GM18868 (cell line): ENCODE data around the gene RHBG.

Source experiments
- ATAC-seq: cut with Tn5 transposase; IDR thresholded peaks from one replicate; pipeline ENCODE4 v1.9.1; 2021; ENCODE audit warnings: mild to moderate bottlenecking, moderate library complexity; ENCODE audit not compliant: unreplicated experiment

RHBG gene

GRCh38 chr1:156422602-156423091 lies 53.6 kb downstream of the RHBG start:
- no peak for ATAC-seq

GRCh38 chr1:156423422-156424352 lies 54.7 kb downstream of the RHBG start:
- ATAC-seq = no peak

- ATAC-seq = no peak
These were observed 55.9 kb downstream of the RHBG start for GRCh38 chr1:156424806-156425432.

DNA sequence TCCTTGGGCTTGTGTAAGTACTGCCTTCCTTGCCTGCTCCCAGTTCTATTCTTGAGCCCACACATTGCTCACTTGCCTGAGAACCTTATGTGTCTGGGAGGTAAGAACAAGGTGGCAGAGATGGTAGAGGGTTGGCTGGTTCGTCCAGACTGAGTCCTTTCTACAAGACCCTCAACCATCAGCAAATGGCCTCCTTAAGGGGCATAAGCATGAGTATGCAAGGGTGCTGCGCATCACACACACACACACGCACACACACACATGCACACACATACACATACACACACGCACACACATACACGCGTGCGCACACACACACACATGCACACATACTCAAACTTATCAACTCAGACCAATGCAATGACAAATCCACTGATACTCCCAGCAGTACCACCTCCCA lies 56.9 kb downstream of the RHBG start:
- no peak for ATAC-seq

DNA sequence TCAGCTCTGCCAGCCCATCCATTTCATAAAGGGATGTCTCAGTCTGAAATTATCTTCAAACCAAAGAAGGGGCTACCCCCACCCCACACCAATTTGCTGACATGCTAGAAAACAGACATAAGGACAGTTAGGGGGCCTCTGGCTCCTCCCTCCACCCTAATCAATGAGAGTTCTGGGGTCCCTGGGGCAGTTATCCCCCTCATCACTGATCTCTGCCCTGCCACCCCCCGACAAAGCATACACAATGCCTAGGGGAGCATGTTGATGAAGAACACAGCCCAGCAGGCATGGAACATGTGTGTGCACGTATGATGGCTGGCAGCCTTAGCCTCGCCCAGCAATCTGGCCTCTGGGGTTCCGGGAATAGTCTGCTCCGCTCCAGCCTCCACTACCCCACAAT lies 58.9 kb downstream of the RHBG start:
- no peak for ATAC-seq

GRCh38 chr1:156428746-156429288 lies 59.8 kb downstream of the RHBG start:
- no peak for ATAC-seq

DNA sequence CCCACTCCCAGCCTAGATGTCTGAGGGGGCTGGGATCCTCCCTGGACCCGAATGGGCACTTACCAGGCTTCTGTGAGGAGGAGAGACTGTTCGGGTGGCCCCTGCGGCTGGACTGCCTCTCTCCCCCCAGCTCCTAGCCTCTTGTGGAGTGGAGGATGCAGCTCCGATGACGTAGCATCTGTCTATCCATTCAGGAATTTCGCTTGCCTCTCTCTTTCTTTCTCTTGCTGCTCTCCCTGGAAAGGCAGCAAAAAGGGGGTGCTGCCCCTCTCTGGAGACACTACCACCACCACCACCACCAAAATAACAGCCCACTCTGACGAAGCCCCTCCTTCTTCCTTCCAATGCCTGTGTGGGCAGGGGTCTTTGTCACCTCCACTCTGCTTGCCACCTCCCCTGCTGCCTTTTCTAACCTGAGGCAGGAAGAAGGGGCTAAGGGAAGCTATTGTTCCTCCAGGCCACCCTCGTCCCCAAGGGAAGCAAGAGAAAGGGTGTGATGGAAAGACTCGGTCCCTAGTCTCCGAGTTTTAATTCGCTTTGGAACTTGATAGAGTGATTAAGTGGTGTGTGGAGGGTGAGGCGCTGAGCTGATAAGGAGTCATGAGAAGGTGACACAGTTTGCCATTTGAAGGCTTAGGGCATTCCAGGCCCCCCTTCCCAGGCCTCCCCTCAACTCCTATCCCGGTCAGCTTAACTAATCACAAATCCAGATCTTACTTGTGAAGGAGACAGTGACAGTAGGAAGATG lies 60.5 kb downstream of the RHBG start:
- ATAC-seq = no peak

GRCh38 chr1:156430303-156430702 lies 61.3 kb downstream of the RHBG start:
- no peak for ATAC-seq

GRCh38 chr1:156430866-156431265 lies 61.9 kb downstream of the RHBG start:
- ATAC-seq = no peak

- no peak for ATAC-seq
These were observed 62.4 kb downstream of the RHBG start for GRCh38 chr1:156431366-156431765.

GRCh38 chr1:156431769-156432668 lies 63.0 kb downstream of the RHBG start:
- ATAC-seq = no peak

DNA sequence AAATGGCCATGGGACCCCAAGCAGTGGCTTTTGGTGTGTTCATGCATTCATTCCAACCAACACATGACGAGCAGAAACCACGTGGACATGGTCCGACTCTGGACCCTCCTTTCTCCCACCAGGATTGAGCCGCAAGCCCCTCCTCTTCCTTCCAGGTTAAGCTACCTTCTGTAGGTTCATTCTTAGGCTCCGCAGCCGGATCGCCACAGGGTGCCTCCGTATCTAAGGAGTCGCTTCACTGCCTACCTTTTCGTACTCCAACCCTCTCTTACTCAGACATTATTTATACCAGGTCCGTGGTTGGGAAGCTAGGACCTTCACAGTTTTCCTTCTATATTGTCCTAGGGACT lies 63.6 kb downstream of the RHBG start:
- ATAC-seq = no peak

- ATAC-seq = no peak
These were observed 64.0 kb downstream of the RHBG start for GRCh38 chr1:156433032-156433431.

DNA sequence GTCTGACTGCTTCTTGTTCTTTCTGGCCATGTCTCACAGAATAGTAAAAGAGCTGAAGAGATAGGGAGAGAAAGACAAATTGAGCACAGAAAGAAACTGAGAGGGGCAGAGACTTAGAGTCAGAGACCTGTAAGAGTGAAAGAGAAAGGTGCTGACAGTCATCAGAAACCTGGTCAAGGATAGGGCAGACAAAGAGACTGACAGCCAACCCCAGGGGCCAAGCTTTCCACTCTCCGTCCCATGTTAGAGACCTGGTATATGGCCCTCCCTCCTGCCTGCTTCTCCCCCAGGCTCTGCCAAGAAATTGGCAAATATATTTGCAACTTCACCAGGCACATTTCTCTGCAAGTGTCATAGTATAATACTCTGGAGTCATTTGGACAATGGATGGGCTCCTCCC lies 64.6 kb downstream of the RHBG start:
- ATAC-seq = no peak
